HG02623 (cell line): ENCODE results near the gene FRS2.

Experiments used
- ATAC-seq: cut with Tn5 transposase; IDR thresholded peaks from one replicate; pipeline ENCODE4 v1.9.1; 2021; ENCODE audit warnings: moderate library complexity; ENCODE audit not compliant: unreplicated experiment

Gene FRS2

DNA sequence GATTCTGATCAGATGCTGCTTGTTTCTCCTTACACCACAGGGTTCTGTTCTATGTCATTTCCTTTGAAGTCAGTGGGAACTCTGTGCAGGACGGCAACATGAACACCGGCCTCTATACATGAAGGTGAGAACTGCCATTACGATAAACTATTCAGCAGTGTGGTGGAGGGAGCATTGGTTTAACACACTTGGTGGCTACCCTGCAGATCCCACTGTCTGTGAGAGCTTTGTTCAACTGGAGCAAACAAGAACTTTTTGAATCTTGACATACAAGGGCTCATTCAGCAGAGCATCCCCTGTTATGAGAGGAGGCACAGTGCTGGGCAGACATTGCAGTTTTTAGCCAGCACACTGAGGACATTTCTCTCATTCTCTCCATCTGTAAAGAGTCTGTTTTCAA is 10.7 kb upstream of the FRS2 start:
- ATAC-seq: no peak

DNA sequence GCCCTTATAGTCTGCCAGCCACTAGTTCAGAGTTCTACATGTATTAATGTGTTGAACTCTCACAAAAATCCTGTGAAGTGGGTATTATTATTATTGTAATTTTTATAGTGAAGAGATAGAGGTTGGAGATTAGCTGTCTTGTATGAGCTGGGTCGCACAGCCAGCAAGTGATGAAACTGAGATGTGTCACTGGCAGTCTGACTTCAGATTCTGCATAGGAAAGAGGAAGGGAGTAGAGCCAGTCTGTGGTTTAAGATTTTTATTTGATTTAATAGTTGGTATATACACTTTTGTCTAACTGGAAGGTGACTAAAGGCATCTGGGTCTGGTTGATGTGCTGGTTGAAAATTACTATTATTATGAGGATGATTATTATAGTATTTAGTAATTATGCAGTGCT is 5.8 kb upstream of the FRS2 start:
- ATAC-seq: no peak

DNA sequence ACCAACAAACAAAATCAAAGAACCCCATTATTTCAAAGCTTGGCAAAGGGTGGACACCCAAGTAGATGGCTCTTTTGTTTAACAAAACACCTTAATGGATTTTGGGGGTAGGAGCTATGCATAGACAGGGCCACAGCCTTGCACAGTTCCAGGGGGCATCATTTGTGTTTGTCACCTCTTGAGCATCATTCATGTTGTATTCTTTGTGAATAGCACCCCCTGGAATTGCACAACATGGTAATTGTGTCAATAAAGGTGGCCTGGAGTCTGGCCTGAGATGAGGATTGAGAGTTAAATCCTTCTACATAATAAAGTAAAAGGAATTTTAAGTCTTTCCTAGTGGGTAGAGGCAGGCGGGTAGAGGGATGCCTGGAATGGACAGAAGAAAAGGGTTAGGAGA is 3.3 kb upstream of the FRS2 start:
- ATAC-seq: no peak

DNA sequence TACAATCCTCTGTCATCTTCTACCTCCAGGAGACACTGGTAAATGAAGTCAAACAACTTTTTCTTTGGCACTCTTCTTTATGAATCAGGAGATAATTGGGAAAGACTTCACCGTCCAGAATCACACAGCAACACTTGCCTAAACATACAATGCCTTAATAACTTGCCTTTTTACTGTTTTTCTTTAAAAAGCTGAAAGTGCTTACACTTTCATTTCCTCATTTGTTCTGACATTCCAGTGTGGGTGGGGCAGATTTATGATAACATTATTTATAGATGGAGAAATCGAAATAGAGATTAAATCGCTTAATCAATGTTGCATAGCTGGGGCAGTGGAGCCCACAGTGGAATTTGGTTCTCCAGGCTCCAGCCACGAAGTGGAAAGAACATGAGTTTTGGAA is 2.8 kb upstream of the FRS2 start:
- no peak for ATAC-seq

DNA sequence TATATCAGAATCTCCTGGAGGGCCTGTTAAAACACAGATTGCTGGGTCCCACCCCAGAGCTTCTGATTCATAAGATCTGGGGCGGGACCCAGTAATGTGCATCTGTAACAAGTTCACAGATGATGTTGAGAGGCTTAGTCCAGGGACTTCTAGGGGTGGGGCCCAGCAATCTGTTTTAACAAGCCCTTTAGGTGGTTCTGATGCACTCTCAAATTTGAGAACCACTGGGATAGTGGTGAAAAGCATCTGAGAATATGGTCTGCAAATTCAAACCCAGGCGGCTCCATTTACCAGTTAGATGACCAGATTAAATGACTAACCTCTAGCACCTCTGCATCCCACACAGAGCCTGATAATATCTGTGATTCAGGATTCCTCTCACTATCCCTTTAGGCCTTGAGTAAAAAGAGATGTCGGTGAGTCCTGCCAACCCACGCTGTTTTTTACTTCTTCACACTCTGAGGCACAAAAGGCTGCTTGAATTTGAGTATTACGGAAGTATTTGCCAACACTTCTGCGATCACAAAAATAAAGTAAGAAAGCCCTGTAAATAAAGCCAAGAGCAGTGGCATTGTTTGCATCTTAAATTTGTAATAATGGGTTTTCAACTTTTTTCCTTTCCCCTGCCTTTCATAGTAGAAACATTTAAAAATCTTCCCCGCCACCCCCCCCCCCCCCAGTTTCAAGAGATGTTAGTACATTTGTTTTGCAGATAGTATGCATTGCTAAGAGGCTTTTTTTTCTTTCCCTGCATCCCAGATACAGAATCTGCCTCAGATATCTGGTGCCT is 1.8 kb upstream of the FRS2 start:
- ATAC-seq: no peak

DNA sequence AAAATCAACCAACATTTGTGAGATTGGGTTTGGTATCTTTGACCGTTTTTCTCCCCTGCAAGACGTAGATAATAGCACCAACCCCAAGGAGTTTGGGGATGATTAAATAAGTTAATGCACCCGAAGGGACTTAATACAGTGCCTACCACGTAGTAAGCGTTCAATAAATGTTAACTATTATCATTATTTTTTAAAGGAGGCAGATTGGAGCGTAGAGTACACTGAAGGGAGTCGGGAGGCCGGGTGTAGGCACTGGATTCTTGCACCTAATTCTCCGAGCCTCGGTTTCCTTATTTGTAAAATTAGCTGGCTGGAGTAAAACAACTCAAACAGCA is 367 bp upstream of the FRS2 start:
- no peak for ATAC-seq

DNA sequence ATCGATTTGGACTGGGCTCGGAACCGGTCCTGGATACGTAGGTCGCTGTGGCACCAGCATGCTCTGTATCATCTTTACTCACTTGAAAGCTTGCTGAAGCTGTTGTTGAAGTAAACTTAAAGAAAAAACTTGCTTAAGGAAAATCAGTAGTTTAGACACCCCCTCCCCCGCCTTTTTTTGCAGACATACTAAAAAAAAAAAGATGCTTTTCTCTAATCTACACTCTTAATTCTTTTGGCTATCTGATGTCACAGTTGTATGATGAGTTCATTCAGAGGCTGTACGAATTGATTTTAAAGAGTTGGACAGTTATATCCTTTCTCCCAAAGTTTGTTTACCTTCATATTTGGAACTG is 865 bp downstream of the FRS2 start:
- ATAC-seq: no peak

DNA sequence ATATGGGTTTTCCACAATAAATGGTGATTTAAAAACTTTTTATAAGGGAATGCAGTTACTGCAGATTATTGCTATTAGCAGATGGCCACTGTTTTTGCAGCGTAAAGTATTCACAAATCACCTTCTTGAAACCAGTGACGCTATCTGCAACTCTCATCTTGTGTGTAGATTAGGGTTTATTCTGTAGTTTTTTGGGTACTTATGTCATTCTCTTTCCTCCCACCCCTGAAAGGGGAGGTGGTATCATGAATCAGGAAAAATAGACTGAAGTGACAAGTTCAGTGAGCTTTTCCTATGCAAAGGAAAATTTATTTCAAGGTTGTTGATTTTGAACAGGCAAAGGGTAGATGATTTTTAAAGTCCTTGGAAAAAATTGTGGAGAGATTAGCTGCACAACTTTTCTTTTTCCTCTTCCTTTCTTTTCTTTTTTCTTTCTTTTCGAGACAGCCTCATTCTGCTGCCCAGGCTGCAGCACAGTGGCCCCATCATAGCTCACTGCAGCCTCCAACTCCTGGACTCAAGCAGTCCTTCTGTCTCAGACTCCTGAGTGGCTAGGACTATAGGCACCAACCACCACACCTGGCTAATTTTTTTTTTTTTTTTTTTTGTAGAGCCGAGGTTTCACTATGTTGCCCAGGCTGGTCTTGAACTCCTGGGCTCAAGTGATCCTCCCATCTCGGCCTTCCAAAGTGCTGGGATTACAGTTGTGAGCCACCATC is 1.6 kb downstream of the FRS2 start:
- ATAC-seq: no peak

DNA sequence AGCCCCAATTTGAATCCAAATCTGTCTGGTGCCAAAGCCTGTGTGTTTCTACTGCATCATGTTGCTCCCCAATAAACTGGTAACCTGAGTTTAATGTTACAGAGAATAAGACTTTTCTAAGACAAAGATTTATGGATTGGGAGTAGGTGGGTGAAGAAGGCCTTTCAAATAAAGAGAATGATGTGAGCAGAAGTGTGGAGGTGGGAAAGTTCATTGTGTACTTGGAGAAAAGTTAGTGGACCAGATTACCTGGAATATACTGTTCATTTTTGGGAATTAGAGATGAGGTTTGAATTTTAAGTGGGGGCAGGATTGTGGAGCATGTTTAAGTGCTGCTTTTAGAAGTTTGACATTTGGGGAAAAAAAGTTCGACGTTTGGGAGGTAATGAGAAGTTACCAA is 3.1 kb downstream of the FRS2 start:
- no peak for ATAC-seq

DNA sequence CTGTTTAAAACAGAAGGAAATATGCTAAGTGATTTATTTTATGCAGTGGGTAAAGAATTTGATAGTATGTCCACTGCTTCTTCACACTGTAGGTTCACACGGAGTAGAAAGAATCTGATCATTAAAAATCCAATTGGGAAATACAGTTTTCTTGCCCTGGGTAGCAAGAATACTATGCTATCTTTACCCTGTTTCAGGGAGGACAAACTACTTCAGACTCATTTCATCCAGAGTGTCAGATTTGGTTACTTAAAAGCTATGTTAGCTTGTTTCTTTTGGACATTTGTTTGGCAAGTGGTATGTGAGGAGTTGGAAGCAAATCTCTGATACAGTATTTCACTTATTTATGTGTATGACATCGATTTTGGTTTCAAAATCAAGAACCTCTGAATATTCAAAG is 4.3 kb downstream of the FRS2 start:
- no peak for ATAC-seq

DNA sequence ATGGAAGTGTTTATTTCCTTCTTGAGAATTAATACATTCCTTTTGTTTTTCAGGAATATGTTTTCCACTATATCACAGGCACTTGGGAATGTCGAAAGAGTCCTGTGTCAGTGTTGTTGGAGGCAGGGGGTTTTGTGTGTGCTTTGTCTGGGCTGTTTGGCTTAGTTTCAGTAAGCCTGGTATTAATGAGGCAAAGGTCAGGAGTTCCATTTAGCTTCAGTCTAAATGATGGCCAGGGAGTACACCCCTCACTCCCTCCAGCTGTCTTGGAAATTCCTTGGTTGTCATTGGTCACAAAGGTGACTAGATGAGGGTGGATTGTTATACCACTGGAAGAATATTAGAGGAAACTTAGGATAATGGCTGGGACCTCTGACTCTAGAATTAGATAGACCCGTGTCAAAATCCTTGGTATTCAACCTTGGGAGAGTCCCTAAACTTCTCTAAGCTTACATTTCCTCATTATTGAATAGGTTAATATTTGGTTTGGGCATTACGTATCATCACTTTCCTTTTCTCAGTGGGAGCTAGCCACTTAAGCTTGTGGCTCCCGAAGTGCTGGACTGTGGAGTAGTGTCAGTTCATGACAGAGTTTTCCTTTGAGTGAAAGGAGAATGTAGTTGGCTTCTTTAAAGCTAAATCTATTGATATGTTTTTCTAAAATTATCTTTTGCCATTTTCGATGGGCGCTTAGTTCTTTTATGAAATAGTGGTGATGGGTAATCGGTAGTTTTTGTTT is 5.2 kb downstream of the FRS2 start:
- no peak for ATAC-seq

DNA sequence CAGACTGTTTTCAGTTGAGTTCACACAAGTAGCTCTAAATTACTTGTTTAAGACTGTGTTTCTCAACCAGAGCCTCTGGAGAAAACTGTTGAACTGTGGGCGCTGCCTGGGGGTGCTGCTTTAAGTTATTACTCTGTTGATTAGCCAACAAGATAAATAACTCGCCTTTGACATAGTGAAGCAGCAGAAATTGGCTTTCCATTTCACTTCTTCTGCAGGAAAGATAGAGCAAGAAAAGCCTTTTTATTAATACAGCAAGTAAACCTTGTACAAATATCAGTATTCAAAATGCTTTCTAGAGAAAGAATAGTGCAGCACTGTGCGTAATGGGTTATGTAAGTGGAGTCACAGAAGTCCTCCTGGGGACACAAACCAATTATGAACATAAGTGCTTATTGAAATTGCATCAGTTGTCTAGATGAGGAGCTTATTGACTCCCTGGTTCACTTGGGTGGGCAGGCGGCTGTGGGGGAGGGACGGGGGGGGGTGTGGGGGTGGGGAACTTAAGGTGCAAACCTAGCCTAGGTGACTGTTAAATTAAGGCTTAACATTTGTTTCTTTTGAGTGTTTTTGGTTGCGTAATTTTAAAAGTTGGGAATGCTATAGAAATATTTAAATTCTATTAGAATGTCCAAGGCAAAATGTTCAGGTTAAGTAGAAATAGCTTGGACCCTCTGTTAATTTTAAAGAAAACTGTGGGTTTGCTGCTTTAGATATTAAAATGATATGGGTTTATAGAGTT is 6.3 kb downstream of the FRS2 start:
- ATAC-seq: no peak

DNA sequence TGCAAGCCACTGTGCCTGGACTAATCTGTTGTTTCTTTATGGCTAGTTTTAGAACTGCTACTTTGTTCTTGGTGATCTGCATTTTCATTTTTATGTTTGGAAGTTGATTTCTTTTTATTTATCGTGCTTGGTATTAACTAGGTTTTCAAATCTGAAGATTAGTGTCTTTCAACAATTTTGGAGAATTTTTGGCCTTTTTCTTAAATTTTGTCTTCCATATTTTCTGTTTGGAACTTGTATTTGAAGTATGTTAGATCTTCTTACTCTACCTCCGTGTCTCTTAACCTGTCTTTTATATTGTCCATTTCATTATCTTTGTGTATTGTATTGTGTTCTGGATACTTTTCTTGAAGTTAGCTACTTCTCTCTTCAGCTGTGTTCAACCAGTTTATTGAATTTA is 9.5 kb downstream of the FRS2 start:
- no peak for ATAC-seq

DNA sequence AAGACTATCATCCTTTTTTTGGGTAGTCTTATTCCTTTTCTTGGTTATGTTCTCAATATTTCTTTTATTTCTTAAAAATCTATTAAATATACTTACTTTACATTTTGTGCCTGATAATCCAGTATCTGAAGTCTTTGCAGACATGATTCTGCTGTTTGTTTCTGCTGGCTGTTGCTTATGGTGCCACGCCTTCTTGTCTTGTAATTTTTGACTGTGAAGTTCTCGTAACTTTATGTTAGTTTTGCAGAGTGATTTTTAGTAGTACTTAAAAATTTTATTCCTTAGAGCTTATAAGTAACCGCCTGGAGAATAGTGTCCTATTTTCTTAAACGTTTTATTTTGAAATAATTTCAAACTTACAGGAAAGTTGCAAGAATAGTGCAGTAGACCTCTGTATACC is 10.5 kb downstream of the FRS2 start:
- no peak for ATAC-seq

DNA sequence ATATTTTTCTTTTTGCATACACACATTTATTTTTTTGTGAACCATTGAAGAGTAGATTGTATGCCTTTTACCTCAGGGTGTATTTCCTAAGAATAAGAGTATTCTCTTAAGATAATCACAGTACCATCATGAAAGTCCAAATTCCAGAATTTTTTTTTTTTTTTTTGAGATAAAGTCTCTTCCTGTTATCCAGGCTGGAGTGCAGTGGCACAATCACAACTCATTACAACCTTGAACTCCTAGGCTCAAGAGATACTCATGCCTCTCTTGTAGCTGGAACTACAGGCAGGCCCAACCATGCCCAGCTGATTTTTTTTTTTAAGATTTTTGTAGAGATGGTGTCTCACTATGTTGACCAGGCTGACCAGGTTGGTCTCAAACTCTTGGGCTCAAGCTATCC is 10.9 kb downstream of the FRS2 start:
- ATAC-seq: no peak

DNA sequence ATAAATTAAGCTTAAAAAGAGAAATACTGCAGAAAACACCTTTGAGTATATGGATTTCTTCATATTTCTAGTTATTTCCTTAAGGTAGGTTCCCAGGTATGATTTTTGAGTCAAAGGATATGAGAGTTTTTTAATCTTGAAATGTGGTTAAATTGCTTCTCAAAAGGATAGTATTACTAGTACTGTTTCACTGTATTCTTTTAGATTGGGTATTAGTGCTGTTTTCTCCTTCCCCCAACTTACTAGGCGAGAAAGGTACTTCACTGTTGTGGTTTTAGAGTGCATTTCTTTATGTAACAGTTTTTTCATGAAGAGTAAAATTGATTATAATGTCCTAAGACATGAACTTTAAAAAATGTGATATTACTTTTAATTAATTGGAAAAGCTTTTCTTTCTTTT is 13.5 kb downstream of the FRS2 start:
- no peak for ATAC-seq

DNA sequence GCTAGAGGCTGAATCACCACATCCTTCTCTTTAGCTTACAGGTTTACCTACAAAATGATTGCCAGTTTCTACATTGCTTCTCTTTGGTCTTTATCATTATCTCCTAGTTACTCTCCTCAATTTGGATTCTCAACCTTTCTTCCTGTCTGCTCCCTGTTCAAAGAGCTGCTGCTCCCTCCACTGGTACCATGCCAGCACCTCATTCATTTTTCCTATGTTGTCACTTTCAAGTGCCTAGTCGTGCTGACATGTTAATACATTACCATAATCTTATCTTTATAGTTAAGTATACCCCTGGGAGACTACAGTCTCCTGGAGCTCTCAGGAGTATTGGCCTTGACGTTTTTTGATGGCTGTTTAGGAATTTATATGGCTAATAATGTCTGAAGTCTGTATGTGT is 14.2 kb downstream of the FRS2 start:
- ATAC-seq: no peak

DNA sequence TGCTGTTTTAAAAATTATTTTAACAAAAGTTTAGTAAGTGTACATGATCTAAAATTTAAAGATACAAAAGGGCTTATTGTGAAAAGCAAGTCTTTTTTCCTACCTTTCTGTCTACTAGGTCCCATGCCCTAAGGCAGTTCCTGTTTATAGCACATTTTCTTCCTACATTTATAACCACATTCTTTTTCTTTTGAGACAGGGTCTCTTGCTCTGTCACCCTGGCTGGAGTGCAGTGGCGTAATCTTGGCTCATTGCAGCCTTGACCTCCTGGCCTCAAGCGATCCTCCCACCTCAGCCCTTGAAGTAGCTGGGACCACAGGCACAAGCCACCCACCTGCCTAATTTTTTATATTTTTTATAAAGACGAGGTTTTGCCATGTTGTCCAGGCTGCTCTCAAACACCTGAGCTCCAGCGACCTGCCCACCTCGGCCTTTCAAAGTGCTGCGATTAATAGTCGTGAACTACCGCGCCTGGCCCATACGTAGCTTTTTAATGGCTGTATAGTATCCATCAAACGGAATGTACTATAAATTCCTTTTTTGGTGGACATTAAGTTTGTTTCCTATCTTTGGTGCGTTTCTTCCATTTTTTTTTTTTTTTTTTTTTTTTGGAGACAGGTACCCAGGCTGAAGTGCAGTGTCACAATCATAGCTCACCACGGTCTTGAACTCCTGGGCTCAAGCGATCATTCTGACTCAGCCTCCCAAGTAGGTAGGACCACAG is 20.9 kb downstream of the FRS2 start:
- ATAC-seq: no peak

DNA sequence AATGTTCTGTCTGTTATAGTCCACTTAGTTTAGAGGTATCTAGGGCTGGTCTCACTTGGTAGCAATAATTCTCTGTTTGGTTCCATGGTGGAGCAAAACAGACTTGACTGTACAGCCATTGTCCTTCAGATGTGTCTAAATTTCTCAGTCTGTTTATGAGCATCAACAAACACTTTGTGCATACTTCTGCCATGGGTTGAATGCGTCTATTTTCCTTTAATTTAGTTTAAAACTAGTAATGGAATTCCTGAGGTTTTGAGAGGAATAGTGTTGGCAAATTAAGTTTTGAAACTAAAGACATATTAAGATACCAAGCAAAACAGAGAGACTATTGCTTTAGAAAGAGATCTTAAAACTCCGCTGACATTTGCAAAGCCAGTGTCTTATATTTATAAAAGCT is 22.6 kb downstream of the FRS2 start:
- ATAC-seq: no peak

DNA sequence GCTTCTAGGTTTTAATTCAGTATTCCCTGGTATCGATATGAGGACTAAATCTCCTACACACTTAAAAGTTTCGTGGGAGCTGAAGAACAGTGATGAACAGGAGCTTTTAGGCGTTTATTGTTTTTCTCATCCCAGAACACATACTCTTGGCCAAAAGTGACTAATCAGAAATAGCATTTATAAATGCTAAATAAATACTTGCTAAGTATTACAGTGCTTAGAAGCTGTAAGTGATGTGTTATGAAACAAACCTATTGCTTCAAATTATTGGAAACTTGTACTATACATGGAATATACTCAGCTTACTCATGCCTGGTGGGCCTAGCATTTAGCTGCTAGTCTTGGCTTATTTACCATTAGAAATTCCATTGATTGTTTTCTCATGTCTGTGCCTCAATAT is 24.9 kb downstream of the FRS2 start:
- no peak for ATAC-seq
